B cell (primary cell): ENCODE results near the gene STX2. TPM values are rescaled to one million over a fixed set of nuclear protein-coding genes. Genes with fewer than 3 reads are reported as not detected.

Experiments used
- ATAC-seq: fragments of 200-7000 bp; cut with Tn5 transposase; one replicate; pipeline ENCODE4 v1.10.0; 2021; ENCODE audit warnings: low read depth, mild to moderate bottlenecking, moderate number of reproducible peaks, moderate library complexity
- CTCF ChIA-PET: fragments of 350-600 bp; sonication (Branson Sonifier 250); formaldehyde crosslinking; loops from one replicate; lab custom pipeline; 2021; ENCODE audit warnings: antibody characterized with exemption, inconsistent platforms; lab: Charles Lee
- POLR2A ChIA-PET: fragments of 350-600 bp; sonication (Branson Sonifier 250); formaldehyde crosslinking; loops from one replicate; lab custom pipeline; 2021; ENCODE audit warnings: antibody characterized with exemption; lab: Charles Lee
- DNase-seq: peaks from one replicate; pipeline ENCODE4 v3.0.0; 2013
- H2AFZ ChIP-seq: 2 replicates; pipeline ENCODE4 v1.6.1; 2012; ENCODE audit warnings: mild to moderate bottlenecking, low read depth, low read length; ENCODE audit not compliant: insufficient read depth, poor library complexity, severe bottlenecking
- H3K27ac ChIP-seq, 2 donors: 1 replicate in 1 of 2; 2 replicates in 1 of 2; pipeline ENCODE4 v1.5.1; 2012 to 2013; ENCODE audit warnings: low read length in 2 of 2, mild to moderate bottlenecking in 2 of 2, moderate library complexity in 1 of 2
- H3K27me3 ChIP-seq, 4 experiments: fragments of 200-600 bp in 1 of 4; sonication (generic) in 1 of 4; replicated peaks in 1 of 4; 1 replicate in 2 of 4; 2 replicates in 2 of 4; pipeline versions ENCODE4 v1.6.1 to v1.7.0; 2013 to 2016; ENCODE audit warnings: low read length in 3 of 4, mild to moderate bottlenecking in 2 of 4, mixed read lengths in 1 of 4, moderate library complexity in 1 of 4; ENCODE audit not compliant: insufficient read depth in 4 of 4, control insufficient read depth in 3 of 4; ENCODE audit errors: control extremely low read depth in 1 of 4
- H3K36me3 ChIP-seq, 2 experiments: replicated peaks in 1 of 2; 1 replicate in 1 of 2; 2 replicates in 1 of 2; pipeline versions ENCODE4 v1.6.1 to v1.7.1; 2013; ENCODE audit warnings: low read length in 1 of 2; ENCODE audit not compliant: insufficient read depth in 2 of 2, control insufficient read depth in 1 of 2; ENCODE audit errors: control extremely low read depth in 1 of 2, extremely low read depth in 1 of 2
- H3K4me1 ChIP-seq, 2 donors: fragments of 200-600 bp in 1 of 2; sonication (generic) in 1 of 2; 1 replicate in 1 of 2; 2 replicates in 1 of 2; pipeline versions ENCODE4 v1.5.1 to v1.6.1; 2013 to 2017; ENCODE audit warnings: low read length in 2 of 2; ENCODE audit not compliant: control insufficient read depth in 2 of 2, insufficient read depth in 2 of 2
- H3K4me2 ChIP-seq: replicated peaks from 2 replicates; pipeline ENCODE3; 2012; ENCODE audit warnings: mild to moderate bottlenecking, low read depth, low read length; ENCODE audit not compliant: poor library complexity, severe bottlenecking
- H3K4me3 ChIP-seq, 5 experiments: fragments of 200-600 bp in 1 of 5; sonication (generic) in 1 of 5; 1 replicate in 3 of 5; 2 replicates in 2 of 5; pipeline versions ENCODE4 v1.5.1 to v1.7.0; 2011 to 2016; ENCODE audit warnings: low read length in 4 of 5, mild to moderate bottlenecking in 4 of 5, low read depth in 2 of 5, control low read depth in 1 of 5, moderate library complexity in 1 of 5; ENCODE audit not compliant: insufficient read depth in 1 of 5; ENCODE audit errors: control extremely low read depth in 1 of 5, extremely low read depth in 1 of 5
- H3K79me2 ChIP-seq: fragments of 200-600 bp; sonication (generic); one replicate; pipeline ENCODE4 v1.6.0; 2016; ENCODE audit warnings: low read length; ENCODE audit not compliant: control insufficient read depth, insufficient read depth
- H3K9ac ChIP-seq: fragments of 200-600 bp; sonication (generic); 2 replicates; pipeline ENCODE4 v1.6.1; 2017; ENCODE audit warnings: mild to moderate bottlenecking, low read length, moderate library complexity
- H3K9me3 ChIP-seq, 3 donors: one replicate each; pipeline versions ENCODE4 v1.6.1 to v1.7.1; 2013; ENCODE audit warnings: low read length in 2 of 3; ENCODE audit not compliant: control insufficient read depth in 2 of 3, insufficient read depth in 1 of 3; ENCODE audit errors: control extremely low read depth in 1 of 3
- H4K20me1 ChIP-seq: 2 replicates; pipeline ENCODE4 v1.6.0; 2012; ENCODE audit warnings: mild to moderate bottlenecking, low read length; ENCODE audit not compliant: insufficient read depth, control insufficient read depth, poor library complexity, severe bottlenecking
- H3K27ac Mint-ChIP-seq: one replicate; pipeline ENCODE4 v1.8.0; 2021; ENCODE audit warnings: mixed read lengths
- H3K27me3 Mint-ChIP-seq: one replicate; pipeline ENCODE4 v1.8.0; 2021; ENCODE audit warnings: mixed read lengths
- H3K4me1 Mint-ChIP-seq: one replicate; pipeline ENCODE4 v1.8.0; 2021; ENCODE audit warnings: mixed read lengths
- H3K4me3 Mint-ChIP-seq: one replicate; pipeline ENCODE4 v1.8.0; 2021; ENCODE audit warnings: mixed read lengths
- H3K9me3 Mint-ChIP-seq: one replicate; pipeline ENCODE4 v1.8.0; 2022; ENCODE audit warnings: mixed read lengths; ENCODE audit not compliant: insufficient read depth
- EZH2 ChIP-seq: IDR thresholded peaks from 2 replicates; pipeline ENCODE4 v1.6.1; 2012; ENCODE audit warnings: borderline replicate concordance, low read depth, mild to moderate bottlenecking, moderate library complexity, low read length; ENCODE audit not compliant: insufficient read depth, poor library complexity, severe bottlenecking
- WGBS: methylation state at CpG from one replicate; pipeline ENCODE4 v1.1.5; 2013; ENCODE audit warnings: missing lambda C conversion rate; ENCODE audit not compliant: insufficient coverage; 5-methylcytosine and 5-hydroxymethylcytosine counted together
- intact Hi-C: fragments of 100-400 bp; cut with micrococcal nuclease; formaldehyde crosslinking; loops from one replicate; pipeline ENCODE4 v1.10.0; 2022
- polyA plus RNA-seq: library from polyadenylated mRNA; depleted of rRNA; stranded (reverse); fragments of >200 nt; gene quantifications from 2 replicates; pipeline ENCODE4 v1.2.3, GENCODE V29; 2012
- total RNA-seq, 2 donors: library from RNA; stranded (reverse); fragments of 120-200 nt in 1 of 2; gene quantifications; 1 replicate in 1 of 2; 2 replicates in 1 of 2; pipeline versions ENCODE4 v1.2.3 to v1.2.4, GENCODE V29; 2013 to 2022
- TF ChIP-seq, protein P1 (sequence below): fragments of 200-600 bp; IDR thresholded peaks from one replicate; pipeline ENCODE4 v1.8.0; 2022; ENCODE audit warnings: antibody characterized with exemption, mild to moderate bottlenecking

STX2 gene
- total and polyA plus RNA-seq, 2 donors (not counting 1 experiment from before 2014, with no cell fraction given) = 12.7 to 19.8 TPM

DNA sequence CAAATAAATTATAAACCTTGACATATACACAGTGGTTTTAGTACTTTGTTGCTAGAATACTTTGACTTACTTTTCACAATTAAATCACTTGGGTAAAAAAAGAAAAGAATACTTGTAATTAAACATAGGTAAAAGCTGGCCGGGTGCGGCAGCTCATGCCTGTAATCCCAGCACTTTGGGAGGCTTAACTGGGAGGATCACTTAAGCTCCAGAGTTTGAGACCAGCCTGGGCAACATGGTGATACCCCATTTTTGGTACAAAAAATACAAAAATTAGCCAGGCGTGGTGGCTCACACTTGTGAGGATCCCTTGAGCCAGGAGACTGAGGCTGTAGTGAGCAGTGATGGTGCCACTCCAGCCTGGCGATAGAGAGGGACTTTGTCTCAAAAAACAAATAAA lies 7.8 kb downstream of the STX2 start:
- Histone ChIP-seq H2AFZ (no peak overlapping the region), H3K4me3 (no peak overlapping the region), H3K27me3 (no peaks in the 10 kb centered on the region), H3K27ac (no peak overlapping the region), H3K4me1 (peaks cover 0 to 5% of the 10 kb centered on the region in 2 donors), H3K9me3 (peaks cover 0 to 2% (median 0%) of the 10 kb centered on the region in 3 donors), H3K79me2 (peaks cover 16% of the 10 kb centered on the region), H3K4me2 (no peak overlapping the region), H4K20me1 (no peaks in the 10 kb centered on the region), H3K36me3 (no peaks in the 10 kb centered on the region), H3K9ac (no peak overlapping the region)
- H3K9me3 Mint-ChIP-seq = no peaks in the 10 kb centered on the region
- intact Hi-C loops = no loop called here
- no peak for DNase-seq
- H3K4me3 Mint-ChIP-seq = no peak overlapping the region
- no peaks in the 10 kb centered on the region for H3K27me3 Mint-ChIP-seq
- ATAC-seq = no peak
- ChIA-PET POLR2A (no interaction called here), CTCF (interaction anchor here (1.0 kb wide), 1 partner anchor 86 kb away, joined by 3 read pairs; no protein-coding TSS in a partner anchor)
- H3K27ac Mint-ChIP-seq = no peak overlapping the region
- peaks cover 21% of the 10 kb centered on the region for H3K4me1 Mint-ChIP-seq
- 100% methylated on average over 3 of the region's 4 CpGs for WGBS
- TF ChIP-seq EZH2 = no peak

DNA sequence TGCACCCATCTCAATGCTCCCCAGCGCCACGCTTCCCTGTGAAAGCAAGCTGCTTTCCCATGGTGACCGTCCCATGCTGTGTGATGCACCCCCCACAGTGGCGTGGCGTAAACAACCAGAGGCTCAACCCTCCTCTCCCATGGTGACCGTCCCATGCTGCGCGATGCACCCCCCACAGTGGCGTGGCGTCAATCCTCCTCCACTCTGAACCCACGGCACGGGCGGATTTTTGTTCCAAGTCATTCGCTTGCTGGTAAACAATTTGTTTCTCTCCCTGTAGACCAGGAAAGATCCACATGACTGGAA lies 8.9 kb downstream of the STX2 start:
- no peaks in the 10 kb centered on the region for H3K9me3 Mint-ChIP-seq
- POLR2A ChIA-PET = no interaction called here
- ATAC-seq (no peak), DNase-seq (no peak)
- no peak overlapping the region for H3K4me2 ChIP-seq
- H3K79me2 ChIP-seq = peaks cover 16% of the 10 kb centered on the region
- intact Hi-C loops = no loop called here
- no peaks in the 10 kb centered on the region for H4K20me1 ChIP-seq
- H3K4me1 Mint-ChIP-seq = peaks cover 16% of the 10 kb centered on the region
- peaks cover 0 to 5% of the 10 kb centered on the region in 2 donors for H3K4me1 ChIP-seq
- H3K27ac ChIP-seq = no peak overlapping the region
- no peaks in the 10 kb centered on the region for H3K27me3 ChIP-seq
- no peak overlapping the region for H2AFZ ChIP-seq
- H3K9ac ChIP-seq = no peak overlapping the region
- 85% methylated on average over 13 of the region's 14 CpGs for WGBS
- H3K4me3 Mint-ChIP-seq = no peak overlapping the region
- H3K27me3 Mint-ChIP-seq = no peaks in the 10 kb centered on the region
- peaks cover 0 to 4% (median 0%) of the 10 kb centered on the region in 3 donors for H3K9me3 ChIP-seq
- TF ChIP-seq EZH2 = no peak
- TF ChIP-seq, protein P1, sequence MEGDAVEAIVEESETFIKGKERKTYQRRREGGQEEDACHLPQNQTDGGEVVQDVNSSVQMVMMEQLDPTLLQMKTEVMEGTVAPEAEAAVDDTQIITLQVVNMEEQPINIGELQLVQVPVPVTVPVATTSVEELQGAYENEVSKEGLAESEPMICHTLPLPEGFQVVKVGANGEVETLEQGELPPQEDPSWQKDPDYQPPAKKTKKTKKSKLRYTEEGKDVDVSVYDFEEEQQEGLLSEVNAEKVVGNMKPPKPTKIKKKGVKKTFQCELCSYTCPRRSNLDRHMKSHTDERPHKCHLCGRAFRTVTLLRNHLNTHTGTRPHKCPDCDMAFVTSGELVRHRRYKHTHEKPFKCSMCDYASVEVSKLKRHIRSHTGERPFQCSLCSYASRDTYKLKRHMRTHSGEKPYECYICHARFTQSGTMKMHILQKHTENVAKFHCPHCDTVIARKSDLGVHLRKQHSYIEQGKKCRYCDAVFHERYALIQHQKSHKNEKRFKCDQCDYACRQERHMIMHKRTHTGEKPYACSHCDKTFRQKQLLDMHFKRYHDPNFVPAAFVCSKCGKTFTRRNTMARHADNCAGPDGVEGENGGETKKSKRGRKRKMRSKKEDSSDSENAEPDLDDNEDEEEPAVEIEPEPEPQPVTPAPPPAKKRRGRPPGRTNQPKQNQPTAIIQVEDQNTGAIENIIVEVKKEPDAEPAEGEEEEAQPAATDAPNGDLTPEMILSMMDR = no peak
- H3K4me3 ChIP-seq = no peak overlapping the region
- H3K27ac Mint-ChIP-seq = no peak overlapping the region
- no peaks in the 10 kb centered on the region for H3K36me3 ChIP-seq
- CTCF ChIA-PET = interaction anchor here (1.0 kb wide), 1 partner anchor 87 kb away, joined by 3 read pairs; no protein-coding TSS in a partner anchor
